ENCODE results near the gene ADAM11. TPM values are rescaled to one million over a fixed set of nuclear protein-coding genes. Genes with fewer than 3 reads are reported as not detected.

Gene ADAM11
- total and polyA plus RNA-seq, 11 donors: 1.8 to 24.6 (median 11.2) TPM

GRCh38 chr17:44772308-44773045 lies 13.7 kb downstream of the ADAM11 start:
- WGBS, 4 donors: 57 to 66% (median 62%) methylated on average over 15 to 21 of the region's 21 CpGs
- Histone ChIP-seq H3K27ac (no peak overlapping the region), H3K36me3 (no peaks in the 10 kb centered on the region), H3K4me1 (peaks cover 0 to 16% (median 11%) of the 10 kb centered on the region in 12 donors), H3K27me3 (no peaks in the 10 kb centered on the region), H3K9me3 (no peaks in the 10 kb centered on the region), H3K4me3 (no peak overlapping the region)
- intact Hi-C loops (cut with DNase I): loop anchor here in 6 of 10 donors (5.0 to 10.0 kb wide), 5 partner anchors 250 to 362 kb away; partner anchors contain the start of genes ACBD4 (in 2 of the 6) and PLCD3 (in 2 of the 6)
- no peak for ATAC-seq
- peak in 1 of 5 donors; percentile 19 for DNase-seq
- TF ChIP-seq, protein P1, sequence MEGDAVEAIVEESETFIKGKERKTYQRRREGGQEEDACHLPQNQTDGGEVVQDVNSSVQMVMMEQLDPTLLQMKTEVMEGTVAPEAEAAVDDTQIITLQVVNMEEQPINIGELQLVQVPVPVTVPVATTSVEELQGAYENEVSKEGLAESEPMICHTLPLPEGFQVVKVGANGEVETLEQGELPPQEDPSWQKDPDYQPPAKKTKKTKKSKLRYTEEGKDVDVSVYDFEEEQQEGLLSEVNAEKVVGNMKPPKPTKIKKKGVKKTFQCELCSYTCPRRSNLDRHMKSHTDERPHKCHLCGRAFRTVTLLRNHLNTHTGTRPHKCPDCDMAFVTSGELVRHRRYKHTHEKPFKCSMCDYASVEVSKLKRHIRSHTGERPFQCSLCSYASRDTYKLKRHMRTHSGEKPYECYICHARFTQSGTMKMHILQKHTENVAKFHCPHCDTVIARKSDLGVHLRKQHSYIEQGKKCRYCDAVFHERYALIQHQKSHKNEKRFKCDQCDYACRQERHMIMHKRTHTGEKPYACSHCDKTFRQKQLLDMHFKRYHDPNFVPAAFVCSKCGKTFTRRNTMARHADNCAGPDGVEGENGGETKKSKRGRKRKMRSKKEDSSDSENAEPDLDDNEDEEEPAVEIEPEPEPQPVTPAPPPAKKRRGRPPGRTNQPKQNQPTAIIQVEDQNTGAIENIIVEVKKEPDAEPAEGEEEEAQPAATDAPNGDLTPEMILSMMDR (IDR thresholded peaks at IDR 0.05): no peak
- TF ChIP-seq POLR2A (IDR thresholded peaks at IDR 0.05): no peak

DNA sequence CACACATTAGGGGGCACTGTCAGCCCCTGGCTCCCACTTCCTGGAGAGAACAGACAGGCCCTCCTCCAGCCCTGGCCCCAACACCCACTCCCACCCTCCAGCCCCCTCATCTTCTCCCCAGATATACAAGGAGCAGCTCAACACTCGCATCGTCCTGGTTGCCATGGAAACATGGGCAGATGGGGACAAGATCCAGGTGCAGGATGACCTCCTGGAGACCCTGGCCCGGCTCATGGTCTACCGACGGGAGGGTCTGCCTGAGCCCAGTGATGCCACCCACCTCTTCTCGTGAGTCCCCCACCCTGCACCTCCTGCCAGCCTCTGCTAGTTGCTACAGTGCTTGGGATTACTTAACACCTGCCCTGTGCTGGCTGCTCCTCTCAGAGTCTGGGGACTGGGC lies 14.4 kb downstream of the ADAM11 start:
- Histone ChIP-seq H3K4me3 (no peak overlapping the region), H3K27me3 (no peaks in the 10 kb centered on the region), H3K27ac (no peak overlapping the region), H3K4me1 (peaks cover 0 to 16% (median 11%) of the 10 kb centered on the region in 12 donors), H3K36me3 (no peaks in the 10 kb centered on the region), H3K9me3 (no peaks in the 10 kb centered on the region)
- intact Hi-C loops (cut with DNase I): loop anchor here in 6 of 10 donors (5.0 to 10.0 kb wide), 5 partner anchors 249 to 362 kb away; partner anchors contain the start of genes ACBD4 (in 2 of the 6) and PLCD3 (in 2 of the 6)
- WGBS, 4 donors: 65 to 75% (median 70%) methylated on average over 5 to 6 of the region's 6 CpGs
- TF ChIP-seq, protein P1 (IDR thresholded peaks at IDR 0.05): no peak
- TF ChIP-seq POLR2A (IDR thresholded peaks at IDR 0.05): no peak
- ATAC-seq (no peak), DNase-seq (no peak)

DNA sequence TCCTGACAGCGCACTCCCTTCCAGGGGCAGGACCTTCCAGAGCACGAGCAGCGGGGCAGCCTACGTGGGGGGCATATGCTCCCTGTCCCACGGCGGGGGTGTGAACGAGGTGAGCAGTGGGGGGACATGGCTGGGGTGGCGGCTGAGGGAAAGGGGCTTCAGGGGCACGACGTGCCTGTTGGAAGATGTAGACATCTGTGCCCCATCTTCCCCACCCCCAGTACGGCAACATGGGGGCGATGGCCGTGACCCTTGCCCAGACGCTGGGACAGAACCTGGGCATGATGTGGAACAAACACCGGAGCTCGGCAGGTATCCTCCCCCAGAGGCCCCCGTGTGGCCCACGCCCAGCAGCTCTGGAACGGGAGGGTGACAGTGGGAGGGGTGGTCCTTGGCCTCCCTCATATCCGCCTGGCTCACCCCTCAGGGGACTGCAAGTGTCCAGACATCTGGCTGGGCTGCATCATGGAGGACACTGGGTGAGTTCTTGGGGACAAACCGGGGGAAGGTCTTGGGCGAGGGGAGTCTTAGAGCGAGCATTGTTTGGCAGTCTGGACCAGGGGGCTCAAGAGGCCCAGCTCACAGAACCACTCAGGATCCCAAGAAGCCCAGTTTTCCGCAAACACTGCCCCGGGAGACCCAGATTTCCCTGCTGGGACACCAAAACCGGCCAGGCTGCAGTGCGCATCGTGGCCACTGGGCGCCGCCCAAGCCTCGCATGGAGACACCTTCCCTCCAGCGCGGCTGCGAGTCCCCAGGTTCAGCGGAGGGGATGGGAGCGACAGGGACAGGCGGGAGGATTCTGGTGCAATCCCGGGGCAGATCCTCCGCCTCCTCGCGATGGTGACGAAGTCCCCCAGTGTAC lies 15.7 kb downstream of the ADAM11 start:
- TF ChIP-seq, protein P1 (IDR thresholded peaks at IDR 0.05): peak; percentile 95 to 100 (median 98)
- TF ChIP-seq POLR2A (IDR thresholded peaks at IDR 0.05): peak in 1 of 2 donors; percentile 5
- Histone ChIP-seq H3K4me3 (peak overlapping the region; percentile 31 to 74 (median 63)), H3K9me3 (no peaks in the 10 kb centered on the region), H3K27ac (peak overlapping the region in 4 of 12 donors; percentile 21 to 51 (median 36)), H3K36me3 (no peaks in the 10 kb centered on the region), H3K4me1 (peaks cover 0 to 25% (median 18%) of the 10 kb centered on the region in 12 donors), H3K27me3 (no peaks in the 10 kb centered on the region)
- peak; percentile 25 to 73 (median 59) for ATAC-seq
- 20 to 26% (median 24%) methylated on average over 19 to 42 of the region's 42 CpGs for WGBS, 4 donors
- intact Hi-C loops (cut with DNase I): loop anchor here in 9 of 10 donors (1.0 to 10.0 kb wide), 9 partner anchors 58 to 360 kb away; partner anchors contain the start of genes ACBD4 (in 2 of the 9), PLCD3 (in 2 of the 9) and GJC1 (in 1 of the 9)
- DNase-seq: peak; percentile 84 to 95 (median 85)

Measured in heart left ventricle (tissue), 16 donors.